ENCODE results near the gene MYO1G. TPM values are rescaled to one million over a fixed set of nuclear protein-coding genes. Genes with fewer than 3 reads are reported as not detected.

Gene MYO1G
- total and polyA plus RNA-seq, 4 donors: 0.56 to 3.9 (median 2.1) TPM

GRCh38 chr7:44912775-44913347 lies 66.0 kb downstream of the MYO1G start:
- H3K4me3 ChIP-seq (ENCODE audit: low read depth in 1 of 3, low read length in 3 of 3): no peak overlapping the region
- no peak overlapping the region for H3K9ac ChIP-seq (ENCODE audit: low read depth in 1 of 2, low read length in 2 of 2)
- DNase-seq (ENCODE audit: low spot score): no peak
- TF ChIP-seq EGR1 (IDR thresholded peaks at IDR 0.05; ENCODE audit: low read depth in 2 of 2) (no peak), JUND (IDR thresholded peaks at IDR 0.05) (no peak)
- H3K9me3 ChIP-seq (ENCODE audit: control insufficient read depth in 4 of 4, low read length in 3 of 4): no peaks in the 10 kb centered on the region
- no peaks in the 10 kb centered on the region for H3K27me3 ChIP-seq (ENCODE audit: control insufficient read depth in 4 of 4, insufficient read depth in 4 of 4, low read length in 3 of 4)
- no peaks in the 10 kb centered on the region for H3K36me3 ChIP-seq (ENCODE audit: control insufficient read depth in 4 of 4, insufficient read depth in 3 of 4, low read depth in 1 of 4, low read length in 3 of 4)
- peaks cover 0 to 3% (median 2%) of the 10 kb centered on the region in 4 donors for H3K4me1 ChIP-seq (ENCODE audit: control insufficient read depth in 4 of 4, insufficient read depth in 4 of 4, low read length in 3 of 4)
- no peak overlapping the region for H3K27ac ChIP-seq (ENCODE audit: low read depth in 1 of 2, low read length in 2 of 2)
- 58% methylated on average over 7 of the region's 7 CpGs for WGBS

Other genes starting within 250 kb of the MYO1G start
- 10 to 100 TPM in 1 of 2 donors, 1 to 10 TPM in 1; 4.4 to 11.0 TPM for gene ZMIZ2, start 230.2 kb downstream of the MYO1G start, total RNA-seq
- 10 to 100 TPM in 1 of 2 donors, 1 to 10 TPM in 1; 4.5 to 11.6 TPM for gene ZMIZ2, start 230.2 kb downstream of the MYO1G start, polyA plus RNA-seq
- 1,000 to 10,000 TPM in 1 of 2 donors, 100 to 1,000 TPM in 1; 834 to 1,873 TPM for gene PPIA, start 182.3 kb downstream of the MYO1G start, total RNA-seq
- 1,000 to 10,000 TPM; 1,362 to 1,437 TPM for gene PPIA, start 182.3 kb downstream of the MYO1G start, polyA plus RNA-seq
- 100 to 1,000 TPM in 1 of 2 donors, 10 to 100 TPM in 1; 85.2 to 182 TPM for gene H2AZ2, start 130.9 kb downstream of the MYO1G start, total RNA-seq
- gene H2AZ2, start 130.9 kb downstream of the MYO1G start, polyA plus RNA-seq: 10 to 100 TPM; 51.3 to 53.9 TPM
- 10 to 100 TPM in 1 of 2 donors, 1 to 10 TPM in 1; 9.6 to 11.4 TPM for gene PURB, start 93.5 kb downstream of the MYO1G start, total RNA-seq
- 1 to 10 TPM in 1 of 2 donors, under 1 TPM in 1; 0.92 to 2.1 TPM for gene PURB, start 93.5 kb downstream of the MYO1G start, polyA plus RNA-seq
- gene CCM2, start 21.2 kb upstream of the MYO1G start, total RNA-seq: 10 to 100 TPM; 26.3 to 48.4 TPM
- 10 to 100 TPM; 46.6 to 65.0 TPM for gene CCM2, start 21.2 kb upstream of the MYO1G start, polyA plus RNA-seq
- under 1 TPM; 0.08 to 0.09 TPM for gene NACAD, start 110.0 kb upstream of the MYO1G start, total RNA-seq
- under 1 TPM; 0.03 to 0.14 TPM for gene NACAD, start 110.0 kb upstream of the MYO1G start, polyA plus RNA-seq
- 10 to 100 TPM; 30.3 to 47.6 TPM for gene TBRG4, start 132.7 kb upstream of the MYO1G start, total RNA-seq
- 10 to 100 TPM; 35.6 to 40.9 TPM for gene TBRG4, start 132.7 kb upstream of the MYO1G start, polyA plus RNA-seq
- gene RAMP3, start 178.8 kb upstream of the MYO1G start, total RNA-seq: 10 to 100 TPM in 1 of 2 donors, 1 to 10 TPM in 1; 2.3 to 30.0 TPM
- 10 to 100 TPM; 17.0 to 27.5 TPM for gene RAMP3, start 178.8 kb upstream of the MYO1G start, polyA plus RNA-seq

Measured in liver (tissue), 9 donors.